Activated gamma-delta T cell treated with Interleukin-2 at 50 U/mL for 16 hours (primary cell): ENCODE measurements around the gene RSRC1.
"Not testable (repeated sequence)": the region's sequence is repeated elsewhere in the genome, so short reads cannot be mapped to it uniquely, and the experiment has no call there.

ENCODE experiments used
- DNase-seq: peaks from one replicate; pipeline ENCODE4 v3.0.0-alpha.2; 2020

Gene RSRC1

GRCh38 chr3:158101335-158102241, 8.3 kb upstream of the RSRC1 start:
- DNase-seq: no peak

GRCh38 chr3:158102242-158103080, 7.4 kb upstream of the RSRC1 start:
- DNase-seq: no peak

GRCh38 chr3:158103081-158103886, 6.6 kb upstream of the RSRC1 start:
- DNase-seq: no peak

- no peak for DNase-seq
Measured at GRCh38 chr3:158103887-158104327, 6.0 kb upstream of the RSRC1 start.

GRCh38 chr3:158104431-158104921, 5.4 kb upstream of the RSRC1 start:
- DNase-seq: no peak

- DNase-seq: no peak
Measured at GRCh38 chr3:158105119-158105709, 4.7 kb upstream of the RSRC1 start.

GRCh38 chr3:158105710-158106253, 4.1 kb upstream of the RSRC1 start:
- no peak for DNase-seq

- no peak for DNase-seq
Measured at GRCh38 chr3:158106766-158107471, 3.0 kb upstream of the RSRC1 start.

GRCh38 chr3:158107605-158108444, 2.1 kb upstream of the RSRC1 start:
- DNase-seq: no peak

GRCh38 chr3:158108445-158108985, 1.4 kb upstream of the RSRC1 start:
- no peak for DNase-seq

- no peak for DNase-seq
Measured at GRCh38 chr3:158109295-158109803, 540 bp upstream of the RSRC1 start.

GRCh38 chr3:158110658-158111018, 749 bp downstream of the RSRC1 start:
- DNase-seq: no peak

GRCh38 chr3:158111861-158112260, 2.0 kb downstream of the RSRC1 start:
- DNase-seq: no peak

- not testable (repeated sequence) for DNase-seq
Measured at GRCh38 chr3:158113595-158113994, 3.7 kb downstream of the RSRC1 start.

GRCh38 chr3:158120330-158120729, 10.4 kb downstream of the RSRC1 start:
- DNase-seq: no peak

- no peak for DNase-seq
Measured at GRCh38 chr3:158121295-158121694, 11.4 kb downstream of the RSRC1 start.

- DNase-seq: not testable (repeated sequence)
Measured at GRCh38 chr3:158122721-158123120, 12.8 kb downstream of the RSRC1 start.

GRCh38 chr3:158127250-158128219, 17.6 kb downstream of the RSRC1 start:
- DNase-seq: no peak

GRCh38 chr3:158128755-158129154, 18.9 kb downstream of the RSRC1 start:
- DNase-seq: no peak
